ENCODE measurements around the gene ZNF681. TPM values are rescaled to one million over a fixed set of nuclear protein-coding genes. Genes with fewer than 3 reads are reported as not detected.
"Not testable (repeated sequence)": the region's sequence is repeated elsewhere in the genome, so short reads cannot be mapped to it uniquely, and the experiment has no call there.

The ZNF681 gene
- total RNA-seq, 4 donors from 2014 or later, result 0.65 to 1.1 (median 0.91) TPM

GRCh38 chr19:23762884-23763711 lies 4.4 kb upstream of the ZNF681 start:
- WGBS, result 10% methylated on average over 33 of the region's 51 CpGs
- no peaks in the 10 kb centered on the region for H3K36me3 ChIP-seq
- H3K27ac ChIP-seq (replicated peaks in 1 of 4), result peak overlapping the region; percentile 42 to 65 (median 62)
- no peaks in the 10 kb centered on the region for H3K9me3 ChIP-seq
- TF ChIP-seq CTCF (IDR thresholded peaks at IDR 0.05) (no peak), POLR2AphosphoS5 (IDR thresholded peaks at IDR 0.05) (peak in 1 of 2 donors; percentile 30), POLR2A (IDR thresholded peaks at IDR 0.05; ENCODE audit: low read depth) (no peak), EP300 (IDR thresholded peaks at IDR 0.05) (no peak)
- peak overlapping the region; percentile 61 to 76 (median 70) for H3K4me3 ChIP-seq
- peaks cover 9 to 24% (median 21%) of the 10 kb centered on the region in 4 donors for H3K4me1 ChIP-seq
- intact Hi-C loops (cut with DNase I), result no loop called here
- DNase-seq (ENCODE audit: extremely low spot score), result no peak
- H3K27me3 ChIP-seq, result no peaks in the 10 kb centered on the region

- DNase-seq (ENCODE audit: extremely low spot score), result no peak
- intact Hi-C loops (cut with DNase I), result no loop called here
- Histone ChIP-seq H3K27ac (replicated peaks in 1 of 4) (peak overlapping the region; percentile 42 to 65 (median 62)), H3K36me3 (no peaks in the 10 kb centered on the region), H3K9me3 (no peaks in the 10 kb centered on the region), H3K27me3 (no peaks in the 10 kb centered on the region), H3K4me3 (peak overlapping the region; percentile 61 to 76 (median 70)), H3K4me1 (peaks cover 11 to 27% (median 24%) of the 10 kb centered on the region in 4 donors)
- 26% methylated on average over 9 of the region's 9 CpGs for WGBS
- TF ChIP-seq CTCF (IDR thresholded peaks at IDR 0.05) (no peak), EP300 (IDR thresholded peaks at IDR 0.05) (no peak), POLR2AphosphoS5 (IDR thresholded peaks at IDR 0.05) (no peak), POLR2A (IDR thresholded peaks at IDR 0.05; ENCODE audit: low read depth) (no peak)
These were observed 3.8 kb upstream of the ZNF681 start for GRCh38 chr19:23762548-23762883.

- 82% methylated on average over 2 of the region's 2 CpGs for WGBS
These were observed 1.6 kb upstream of the ZNF681 start for GRCh38 chr19:23760326-23760725.

GRCh38 chr19:23743633-23744232 lies 15.0 kb downstream of the ZNF681 start:
- H3K4me1 ChIP-seq; H3K4me3 ChIP-seq; intact Hi-C loops (cut with DNase I); H3K27me3 ChIP-seq; DNase-seq (ENCODE audit: extremely low spot score); H3K27ac ChIP-seq (replicated peaks in 1 of 4): not testable (repeated sequence)
- 96% methylated on average over 1 of the region's 1 CpG for WGBS
- H3K36me3 ChIP-seq, result peaks cover 14 to 24% (median 19%) of the 10 kb centered on the region in 4 donors
- H3K9me3 ChIP-seq, result peaks cover 0 to 23% (median 12%) of the 10 kb centered on the region in 4 donors

More at GRCh38 chr19:23760326-23760725, 1.6 kb upstream of the ZNF681 start:
- DNase-seq (ENCODE audit: extremely low spot score); H3K27me3 ChIP-seq; H3K36me3 ChIP-seq; H3K9me3 ChIP-seq; H3K4me3 ChIP-seq; intact Hi-C loops (cut with DNase I); H3K27ac ChIP-seq (replicated peaks in 1 of 4): not testable (repeated sequence)
- peaks cover 11 to 27% (median 24%) of the 10 kb centered on the region in 4 donors for H3K4me1 ChIP-seq

GRCh38 chr19:23730729-23731465 lies 27.8 kb downstream of the ZNF681 start:
- intact Hi-C loops (cut with DNase I); H3K27ac ChIP-seq (replicated peaks in 1 of 4); H3K27me3 ChIP-seq; H3K4me3 ChIP-seq; H3K9me3 ChIP-seq; H3K36me3 ChIP-seq; H3K4me1 ChIP-seq; DNase-seq (ENCODE audit: extremely low spot score): not testable (repeated sequence)
- WGBS, result 87% methylated on average over 6 of the region's 6 CpGs

GRCh38 chr19:23724161-23724560 lies 34.5 kb downstream of the ZNF681 start:
- H3K36me3 ChIP-seq; H3K9me3 ChIP-seq; DNase-seq (ENCODE audit: extremely low spot score); H3K4me1 ChIP-seq; H3K4me3 ChIP-seq; H3K27ac ChIP-seq (replicated peaks in 1 of 4); intact Hi-C loops (cut with DNase I): not testable (repeated sequence)
- peaks cover 0 to 15% (median 0%) of the 10 kb centered on the region in 4 donors for H3K27me3 ChIP-seq
- 13% methylated on average over 4 of the region's 6 CpGs for WGBS
